Measurements from ENCODE around the gene KY.

DNA sequence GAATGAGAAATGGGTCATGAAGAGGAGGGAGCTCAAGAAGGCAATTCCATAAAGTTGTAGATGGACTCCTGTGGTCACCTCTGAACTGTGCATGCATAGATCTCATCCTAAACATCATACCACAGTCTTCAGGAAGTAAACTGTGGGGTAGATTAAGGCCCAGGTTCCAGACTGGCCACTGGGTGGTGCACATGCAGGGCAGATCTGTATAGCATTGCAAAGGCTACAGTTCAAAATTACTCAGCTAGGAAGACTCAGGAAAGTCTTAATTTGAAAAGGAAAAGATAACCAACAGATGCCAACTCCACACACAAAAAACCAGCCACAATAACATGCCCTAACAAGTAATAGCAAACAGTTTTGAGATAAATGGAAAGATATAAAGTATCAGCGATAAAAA is 20.3 kb downstream of the KY start:
- TF ChIP-seq, protein P1, sequence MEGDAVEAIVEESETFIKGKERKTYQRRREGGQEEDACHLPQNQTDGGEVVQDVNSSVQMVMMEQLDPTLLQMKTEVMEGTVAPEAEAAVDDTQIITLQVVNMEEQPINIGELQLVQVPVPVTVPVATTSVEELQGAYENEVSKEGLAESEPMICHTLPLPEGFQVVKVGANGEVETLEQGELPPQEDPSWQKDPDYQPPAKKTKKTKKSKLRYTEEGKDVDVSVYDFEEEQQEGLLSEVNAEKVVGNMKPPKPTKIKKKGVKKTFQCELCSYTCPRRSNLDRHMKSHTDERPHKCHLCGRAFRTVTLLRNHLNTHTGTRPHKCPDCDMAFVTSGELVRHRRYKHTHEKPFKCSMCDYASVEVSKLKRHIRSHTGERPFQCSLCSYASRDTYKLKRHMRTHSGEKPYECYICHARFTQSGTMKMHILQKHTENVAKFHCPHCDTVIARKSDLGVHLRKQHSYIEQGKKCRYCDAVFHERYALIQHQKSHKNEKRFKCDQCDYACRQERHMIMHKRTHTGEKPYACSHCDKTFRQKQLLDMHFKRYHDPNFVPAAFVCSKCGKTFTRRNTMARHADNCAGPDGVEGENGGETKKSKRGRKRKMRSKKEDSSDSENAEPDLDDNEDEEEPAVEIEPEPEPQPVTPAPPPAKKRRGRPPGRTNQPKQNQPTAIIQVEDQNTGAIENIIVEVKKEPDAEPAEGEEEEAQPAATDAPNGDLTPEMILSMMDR (conservative IDR thresholded peaks at IDR 0.05 in 1 of 2, IDR thresholded peaks at IDR 0.05 in 1 of 2; ENCODE audit: extremely low read depth in 1 of 2, insufficient read depth in 1 of 2, low read depth in 1 of 2, low read length in 2 of 2) = peak; percentile 68 to 69
- no peak for TF ChIP-seq EZH2 (IDR thresholded peaks at IDR 0.05; ENCODE audit: borderline replicate concordance, low read length)
